HG03025 (cell line): ENCODE results near the gene LRRC74A.
"Not testable (repeated sequence)": the region's sequence is repeated elsewhere in the genome, so short reads cannot be mapped to it uniquely, and the experiment has no call there.

Experiments used
- ATAC-seq: cut with Tn5 transposase; IDR thresholded peaks from one replicate; pipeline ENCODE4 v1.9.1; 2021; ENCODE audit warnings: mild to moderate bottlenecking, moderate library complexity; ENCODE audit not compliant: unreplicated experiment, low FRiP score

The LRRC74A gene

GRCh38 chr14:76883447-76883846 is 57.2 kb downstream of the LRRC74A start:
- no peak for ATAC-seq

- no peak for ATAC-seq
Observed at GRCh38 chr14:76884394-76884793, 58.2 kb downstream of the LRRC74A start.

- ATAC-seq: no peak
Observed at GRCh38 chr14:76884853-76885276, 58.7 kb downstream of the LRRC74A start.

GRCh38 chr14:76887191-76887590 is 61.0 kb downstream of the LRRC74A start:
- ATAC-seq: no peak

GRCh38 chr14:76891391-76891790 is 65.2 kb downstream of the LRRC74A start:
- no peak for ATAC-seq

GRCh38 chr14:76894308-76894707 is 68.1 kb downstream of the LRRC74A start:
- ATAC-seq: no peak

GRCh38 chr14:76898006-76898405 is 71.8 kb downstream of the LRRC74A start:
- not testable (repeated sequence) for ATAC-seq

- no peak for ATAC-seq
Observed at GRCh38 chr14:76900682-76901081, 74.5 kb downstream of the LRRC74A start.

GRCh38 chr14:76901171-76902055 is 75.2 kb downstream of the LRRC74A start:
- ATAC-seq: no peak

- ATAC-seq: no peak
Observed at GRCh38 chr14:76902591-76902990, 76.4 kb downstream of the LRRC74A start.

- ATAC-seq: no peak
Observed at GRCh38 chr14:76904100-76904739, 78.0 kb downstream of the LRRC74A start.

GRCh38 chr14:76904740-76905569 is 78.7 kb downstream of the LRRC74A start:
- no peak for ATAC-seq

GRCh38 chr14:76908834-76909233 is 82.6 kb downstream of the LRRC74A start:
- ATAC-seq: no peak

GRCh38 chr14:76909266-76909665 is 83.1 kb downstream of the LRRC74A start:
- no peak for ATAC-seq

- no peak for ATAC-seq
Observed at GRCh38 chr14:76910371-76910890, 84.2 kb downstream of the LRRC74A start.

GRCh38 chr14:76911473-76911872 is 85.3 kb downstream of the LRRC74A start:
- no peak for ATAC-seq

GRCh38 chr14:76914533-76915081 is 88.4 kb downstream of the LRRC74A start:
- not testable (repeated sequence) for ATAC-seq

GRCh38 chr14:76916040-76916715 is 90.0 kb downstream of the LRRC74A start:
- no peak for ATAC-seq

GRCh38 chr14:76917158-76917596 is 91.0 kb downstream of the LRRC74A start:
- no peak for ATAC-seq
